Measurements from ENCODE around the gene SMIM1.

SMIM1 gene

DNA sequence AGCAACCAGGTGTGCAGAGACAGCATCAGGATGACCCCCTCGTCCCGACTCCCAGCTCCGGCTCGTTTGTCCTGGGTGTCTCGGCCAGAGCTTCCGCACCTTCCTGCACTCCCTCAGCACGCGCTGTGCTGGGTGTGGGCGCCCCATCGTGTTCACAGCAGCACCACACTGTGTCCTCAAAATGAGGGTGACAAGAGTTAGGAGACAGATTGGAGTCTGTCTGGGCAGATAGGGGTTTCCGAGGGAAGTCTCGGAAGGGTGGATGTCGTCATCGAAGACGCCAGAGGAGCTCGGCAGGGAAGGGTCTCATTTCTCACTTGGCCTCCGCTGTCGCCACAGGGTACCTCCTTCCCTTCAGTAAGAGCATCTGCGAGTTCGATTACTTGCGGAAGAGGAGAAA is 16.2 kb upstream of the SMIM1 start:
- DNase-seq (ENCODE audit: low read depth, low spot score), result no peak

GRCh38 chr1:3759164-3759563 is 13.4 kb upstream of the SMIM1 start:
- DNase-seq (ENCODE audit: low read depth, low spot score), result no peak

- no peak for DNase-seq (ENCODE audit: low read depth, low spot score)
Measured at GRCh38 chr1:3759796-3760195, 12.8 kb upstream of the SMIM1 start.

GRCh38 chr1:3761296-3762010 is 11.1 kb upstream of the SMIM1 start:
- DNase-seq (ENCODE audit: low read depth, low spot score), result no peak

GRCh38 chr1:3762151-3762872 is 10.2 kb upstream of the SMIM1 start:
- DNase-seq (ENCODE audit: low read depth, low spot score), result no peak

- DNase-seq (ENCODE audit: low read depth, low spot score), result no peak
Measured at GRCh38 chr1:3762873-3763228, 9.7 kb upstream of the SMIM1 start.

- no peak for DNase-seq (ENCODE audit: low read depth, low spot score)
Measured at GRCh38 chr1:3763351-3764125, 9.0 kb upstream of the SMIM1 start.

DNA sequence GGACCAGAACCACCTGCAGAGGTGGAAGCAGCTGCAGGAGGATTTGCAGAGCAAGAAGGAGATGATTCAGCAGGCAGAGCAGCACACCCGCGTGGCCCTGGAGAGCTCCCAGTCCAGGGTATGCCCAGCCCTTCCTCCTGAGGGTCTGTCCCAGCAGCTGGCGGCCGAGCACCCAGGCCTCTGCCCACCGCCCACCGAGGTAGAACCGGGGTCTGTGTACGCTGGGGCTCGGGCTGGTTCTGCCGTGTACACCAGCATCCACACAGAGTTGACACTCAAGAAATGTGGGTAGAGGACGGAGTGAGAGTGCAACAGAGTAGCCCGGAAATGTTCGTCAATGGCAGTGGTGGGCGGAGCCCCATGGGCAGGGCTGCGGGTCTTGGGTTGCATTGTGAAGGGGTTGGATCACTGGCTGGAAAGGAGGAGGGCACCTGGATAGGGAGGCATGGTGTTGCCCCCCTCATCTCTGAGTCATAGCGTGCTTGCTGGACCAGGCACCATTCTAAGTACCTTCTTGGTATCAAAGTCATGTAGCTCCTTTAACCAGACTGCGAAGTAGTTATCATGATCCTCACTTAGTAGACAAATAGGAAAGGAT is 5.1 kb upstream of the SMIM1 start:
- DNase-seq (ENCODE audit: low read depth, low spot score), result no peak

GRCh38 chr1:3768811-3769390 is 3.6 kb upstream of the SMIM1 start:
- DNase-seq (ENCODE audit: low read depth, low spot score), result no peak

DNA sequence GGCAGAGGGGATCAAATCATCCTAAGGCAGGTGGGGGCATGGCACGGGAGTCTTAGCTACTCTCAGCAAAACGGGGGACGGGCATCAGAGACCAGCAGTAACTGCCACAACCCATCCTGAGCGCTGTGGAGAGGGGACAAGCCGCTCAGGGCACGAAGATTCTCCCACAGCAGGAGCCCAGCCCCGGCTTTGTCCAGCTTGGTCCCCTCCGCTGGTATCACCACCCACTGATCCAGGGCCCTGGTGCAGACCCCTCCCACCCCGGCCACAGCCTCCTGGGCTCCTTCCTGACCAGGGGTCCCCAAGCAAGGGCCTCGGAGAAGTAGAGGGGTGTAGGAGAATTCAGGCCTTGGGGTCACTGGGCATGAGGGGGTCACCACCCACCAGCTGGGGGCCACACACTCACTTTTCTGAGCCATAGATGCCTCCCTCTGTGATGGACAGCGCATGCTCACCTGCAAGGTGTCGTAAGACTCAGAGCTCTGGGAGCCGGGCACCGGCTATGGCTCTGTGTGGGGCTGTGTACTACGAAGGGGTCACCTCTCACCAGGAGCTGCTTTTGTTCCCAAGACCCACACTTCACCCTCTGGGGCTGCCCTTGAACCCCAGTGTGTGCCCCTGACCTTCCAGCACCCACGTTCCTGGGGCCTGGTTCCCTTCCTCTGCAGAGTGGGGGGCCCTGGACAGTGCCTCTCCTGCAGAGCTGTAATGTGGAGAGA is 2.3 kb upstream of the SMIM1 start:
- DNase-seq (ENCODE audit: low read depth, low spot score), result no peak

DNA sequence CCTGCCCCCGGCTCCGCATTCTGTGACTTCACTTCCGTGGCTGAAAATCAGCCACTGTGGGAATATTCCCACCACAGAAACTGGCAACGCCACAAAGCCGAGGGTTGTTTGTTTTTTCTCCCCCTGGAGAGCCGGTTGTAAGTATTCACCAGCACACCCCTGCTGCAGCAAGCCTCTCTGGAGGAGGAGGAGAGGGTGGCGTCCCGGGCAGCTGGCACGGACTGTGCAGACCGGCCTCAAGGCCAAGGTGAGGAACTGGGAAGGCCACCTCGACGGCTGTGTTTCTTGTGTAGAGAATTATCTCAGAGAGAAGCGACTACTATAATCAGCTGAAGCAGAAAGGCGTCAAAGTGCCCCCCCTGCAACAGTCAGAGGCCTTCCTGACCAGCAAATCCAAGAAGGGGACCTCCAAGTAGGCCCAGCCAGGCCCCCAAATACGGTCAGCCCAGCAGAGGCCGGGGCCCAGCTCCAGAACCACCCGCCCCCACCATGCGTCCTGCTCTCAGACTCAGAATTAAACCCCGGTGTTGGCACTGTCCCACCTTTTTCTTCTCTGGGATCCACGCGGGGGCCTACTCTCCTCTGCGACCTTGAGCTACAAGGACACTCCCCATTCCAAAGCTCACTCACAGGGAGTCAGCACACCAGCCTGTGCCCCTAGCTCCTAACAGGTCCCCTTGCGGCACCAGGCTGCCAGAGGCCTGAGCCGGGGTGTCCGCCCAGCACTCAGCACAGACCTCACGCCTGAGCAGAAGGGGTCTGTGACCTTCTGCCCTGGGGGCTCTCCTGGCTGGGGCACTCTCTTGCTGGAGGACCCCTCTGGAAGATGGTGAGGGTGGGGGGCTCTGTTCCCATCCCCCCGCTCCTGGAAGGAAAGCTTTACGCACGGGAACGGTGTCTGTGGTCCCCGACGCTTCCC is 1.2 kb upstream of the SMIM1 start:
- DNase-seq (ENCODE audit: low read depth, low spot score), result no peak

DNA sequence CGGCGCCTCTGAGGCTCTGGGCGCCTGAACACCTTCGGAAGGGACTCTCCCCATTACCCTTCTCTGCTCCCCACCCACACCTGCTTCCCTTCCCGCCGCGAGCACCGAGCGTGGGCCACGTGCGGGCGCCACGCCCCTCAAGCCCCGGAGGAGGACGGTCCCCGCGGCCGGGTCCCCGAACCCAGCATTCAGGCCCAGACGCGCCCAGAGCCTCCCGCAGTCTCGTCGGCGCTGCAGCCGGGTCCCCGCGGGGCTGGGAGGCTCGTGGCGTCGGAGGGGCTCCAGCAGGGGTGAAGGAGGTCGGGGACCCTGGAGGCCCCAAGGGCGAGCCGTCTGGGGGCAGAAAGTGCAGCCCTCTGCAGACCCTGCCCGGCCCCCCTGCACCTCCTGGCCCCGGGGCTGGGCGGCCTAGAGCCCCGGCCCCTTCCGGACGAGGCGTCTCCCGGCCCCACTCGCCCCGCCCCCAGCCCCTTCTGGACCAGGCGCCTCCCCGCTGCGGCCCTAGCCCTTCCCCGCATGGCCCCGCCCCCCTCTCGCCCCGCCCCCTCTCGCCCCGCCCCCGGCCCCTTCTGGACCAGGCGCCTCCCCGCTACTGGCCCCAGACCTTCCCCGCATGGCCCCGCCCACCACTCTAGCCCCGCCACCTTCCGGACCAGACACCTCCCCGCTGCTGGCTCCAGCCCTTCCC is 378 bp upstream of the SMIM1 start:
- peak; percentile 33 for DNase-seq (ENCODE audit: low read depth, low spot score)

DNA sequence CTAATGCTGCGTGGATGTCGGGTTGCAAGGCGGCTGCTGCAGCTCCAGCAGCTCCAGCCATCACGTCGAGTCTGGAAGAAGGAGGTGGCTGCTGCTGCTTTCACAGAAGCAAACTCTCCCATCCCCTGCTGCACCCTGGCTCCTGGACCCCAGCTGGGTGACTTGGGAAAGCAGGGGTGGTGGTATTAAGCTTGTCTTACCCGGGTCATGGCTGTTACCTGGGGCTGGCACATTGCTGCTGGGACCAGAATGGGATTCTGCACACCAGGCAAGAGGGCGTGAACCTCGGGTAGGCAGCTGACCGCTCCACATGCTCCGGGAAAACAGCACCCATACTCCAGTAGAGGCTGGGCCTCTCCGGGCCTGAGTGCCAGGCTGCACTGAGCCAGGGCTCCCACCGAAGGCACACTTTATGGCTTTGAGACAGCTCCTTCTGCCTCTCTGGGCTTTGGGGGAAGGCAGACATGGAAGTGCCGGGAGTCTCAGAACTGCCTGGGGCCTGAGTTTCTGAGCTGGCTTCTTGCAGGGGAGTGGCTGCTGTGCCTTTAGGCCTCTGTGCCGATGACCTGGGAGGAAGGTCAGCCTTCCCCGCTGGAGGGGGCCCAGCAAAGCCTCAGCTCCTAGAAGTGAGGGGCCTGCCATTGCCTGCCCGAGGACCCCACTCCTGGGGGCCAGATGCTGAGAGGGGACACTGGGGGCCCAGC is 1.2 kb downstream of the SMIM1 start:
- DNase-seq (ENCODE audit: low read depth, low spot score), result no peak

DNA sequence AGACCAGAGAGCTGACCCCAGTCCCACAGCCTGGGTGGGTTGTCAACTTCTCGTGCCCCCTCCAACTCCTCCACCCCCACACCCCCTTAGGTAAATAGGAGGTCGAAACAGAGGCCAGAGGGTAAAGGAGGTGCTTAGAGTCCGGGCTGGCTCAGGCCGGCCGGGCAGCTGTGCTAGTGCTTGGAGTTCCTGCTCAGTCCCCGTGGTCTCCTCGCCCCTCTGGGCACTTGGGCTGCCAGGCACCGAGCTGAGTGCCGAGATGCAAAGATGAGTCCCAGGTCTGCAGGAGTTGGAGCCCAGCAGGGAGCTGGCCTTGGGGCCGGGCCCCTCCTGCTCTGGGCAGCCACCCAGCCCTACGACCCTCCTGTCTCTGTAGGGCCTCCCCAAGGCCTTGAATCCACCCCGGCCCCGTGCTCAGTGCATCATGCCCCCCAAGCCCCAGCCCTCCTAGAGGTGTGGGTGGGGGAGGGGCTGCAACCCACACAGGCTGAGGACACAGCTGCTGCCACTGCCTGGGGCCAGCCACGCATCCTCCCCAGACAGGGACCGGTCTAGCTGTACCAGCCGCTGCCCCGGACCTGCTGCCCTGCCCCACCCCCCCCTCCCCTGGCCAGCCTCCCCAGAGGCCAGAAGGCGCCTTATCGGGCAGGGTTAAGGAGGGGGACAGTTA is 1.9 kb downstream of the SMIM1 start:
- no peak for DNase-seq (ENCODE audit: low read depth, low spot score)

- DNase-seq (ENCODE audit: low read depth, low spot score), result no peak
Measured at GRCh38 chr1:3774946-3775489, 2.5 kb downstream of the SMIM1 start.

DNA sequence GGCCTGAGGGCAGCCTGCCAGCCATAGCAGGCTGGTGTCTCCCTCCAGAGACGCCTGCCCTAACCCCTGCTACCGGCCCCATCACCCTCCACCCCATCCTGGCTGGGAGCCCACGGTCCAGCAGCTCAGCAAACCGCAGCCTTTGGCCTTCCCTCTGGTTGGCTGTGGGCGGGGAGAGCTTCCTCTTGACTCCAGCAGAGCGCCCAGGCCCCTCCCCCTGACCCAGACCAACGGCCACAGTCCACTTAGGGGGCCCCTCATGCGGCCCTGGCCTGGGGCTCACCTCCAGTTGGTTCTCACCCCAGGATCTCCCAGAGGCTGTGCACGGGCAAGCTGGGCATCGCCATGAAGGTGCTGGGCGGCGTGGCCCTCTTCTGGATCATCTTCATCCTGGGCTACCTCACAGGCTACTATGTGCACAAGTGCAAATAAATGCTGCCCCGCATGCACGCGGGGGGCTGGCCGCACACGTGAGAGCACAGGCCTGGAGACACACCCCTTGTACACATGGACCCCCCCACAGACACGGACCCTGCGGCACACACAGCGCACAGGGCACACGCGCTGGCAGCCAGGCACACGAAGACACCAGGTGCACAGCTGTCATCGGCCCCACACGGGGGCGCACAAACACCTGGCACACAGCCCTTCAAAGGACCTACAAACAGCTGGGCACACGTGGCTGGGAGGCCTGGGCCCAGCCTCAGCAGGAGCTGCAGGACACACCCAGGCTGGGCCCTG is 3.1 kb downstream of the SMIM1 start:
- peak; percentile 30 for DNase-seq (ENCODE audit: low read depth, low spot score)

- DNase-seq (ENCODE audit: low read depth, low spot score), result no peak
Measured at GRCh38 chr1:3776231-3776961, 3.8 kb downstream of the SMIM1 start.

Data from iPS DF 19.7 (cell line).